ENCODE measurements around the gene MGAT3. TPM values are rescaled to one million over a fixed set of nuclear protein-coding genes. Genes with fewer than 3 reads are reported as not detected.

MGAT3 gene
- polyA plus RNA-seq, 1 experiment: 0.10 TPM

- Histone ChIP-seq H3K27ac (ENCODE audit: low read depth, low read length) (no peak overlapping the region), H3K9me3 (ENCODE audit: control insufficient read depth, insufficient read depth, low read length) (peaks cover 5% of the 10 kb centered on the region; the same call in 1 of the 2 replicates), H3K4me3 (ENCODE audit: low read depth, low read length) (peak overlapping the region; percentile 7; the same call in 1 of the 2 replicates), H3K27me3 (ENCODE audit: control insufficient read depth, insufficient read depth, low read length) (peaks cover 54% of the 10 kb centered on the region)
- CTCF ChIA-PET: no interaction called here
- no peak for DNase-seq (ENCODE audit: low read depth, low spot score)
- POLR2A ChIA-PET: no interaction called here
- no peak for TF ChIP-seq CTCF (IDR thresholded peaks at IDR 0.05; ENCODE audit: low read depth, low read length)
These were observed 988 bp downstream of the MGAT3 start for GRCh38 chr22:39457556-39458443.

GRCh38 chr22:39458444-39459083, 1.8 kb downstream of the MGAT3 start:
- no peak overlapping the region for H3K4me3 ChIP-seq (ENCODE audit: low read depth, low read length)
- no peak for TF ChIP-seq CTCF (IDR thresholded peaks at IDR 0.05; ENCODE audit: low read depth, low read length)
- ChIA-PET POLR2A (no interaction called here), CTCF (interaction anchor here (1.2 kb wide), 1 partner anchor 35 kb away, joined by 4 read pairs; no protein-coding TSS in a partner anchor)
- peaks cover 5% of the 10 kb centered on the region; the same call in 1 of the 2 replicates for H3K9me3 ChIP-seq (ENCODE audit: control insufficient read depth, insufficient read depth, low read length)
- H3K27ac ChIP-seq (ENCODE audit: low read depth, low read length): no peak overlapping the region
- no peak for DNase-seq (ENCODE audit: low read depth, low spot score)
- H3K27me3 ChIP-seq (ENCODE audit: control insufficient read depth, insufficient read depth, low read length): peaks cover 52% of the 10 kb centered on the region

GRCh38 chr22:39459681-39460080, 2.9 kb downstream of the MGAT3 start:
- no peak for DNase-seq (ENCODE audit: low read depth, low spot score)
- ChIA-PET POLR2A (no interaction called here), CTCF (no interaction called here)
- Histone ChIP-seq H3K27me3 (ENCODE audit: control insufficient read depth, insufficient read depth, low read length) (peaks cover 43% of the 10 kb centered on the region), H3K4me3 (ENCODE audit: low read depth, low read length) (no peak overlapping the region), H3K27ac (ENCODE audit: low read depth, low read length) (no peak overlapping the region), H3K9me3 (ENCODE audit: control insufficient read depth, insufficient read depth, low read length) (peaks cover 5% of the 10 kb centered on the region; the same call in 1 of the 2 replicates)
- TF ChIP-seq CTCF (IDR thresholded peaks at IDR 0.05; ENCODE audit: low read depth, low read length): no peak

- CTCF ChIA-PET: no interaction called here
These were observed 5.8 kb downstream of the MGAT3 start for GRCh38 chr22:39462443-39463221.

More at GRCh38 chr22:39462443-39463221, 5.8 kb downstream of the MGAT3 start:
- Histone ChIP-seq H3K9me3 (ENCODE audit: control insufficient read depth, insufficient read depth, low read length) (no peaks in the 10 kb centered on the region), H3K27ac (ENCODE audit: low read depth, low read length) (no peak overlapping the region), H3K4me3 (ENCODE audit: low read depth, low read length) (no peak overlapping the region), H3K27me3 (ENCODE audit: control insufficient read depth, insufficient read depth, low read length) (peaks cover 29% of the 10 kb centered on the region)
- POLR2A ChIA-PET: no interaction called here
- no peak for DNase-seq (ENCODE audit: low read depth, low spot score)
- TF ChIP-seq CTCF (IDR thresholded peaks at IDR 0.05; ENCODE audit: low read depth, low read length): no peak
